ENCODE data around the gene ATP5F1E. TPM values are rescaled to one million over a fixed set of nuclear protein-coding genes. Genes with fewer than 3 reads are reported as not detected.

Gene ATP5F1E
- total RNA-seq, 1 donor from 2014 or later, result 59.7 TPM

- H3K4me1 ChIP-seq, result peaks cover under 1% of the 10 kb centered on the region
- H3K27ac ChIP-seq, result peak overlapping the region; percentile 56
- H3K9me3 ChIP-seq, result no peaks in the 10 kb centered on the region
- ATAC-seq (no peak), DNase-seq (no peak)
- intact Hi-C loops (cut with DNase I), result no loop called here
- no peak overlapping the region for H3K4me3 ChIP-seq
- no peaks in the 10 kb centered on the region for H3K36me3 ChIP-seq
- H3K27me3 ChIP-seq, result no peaks in the 10 kb centered on the region
- TF ChIP-seq CTCF (IDR thresholded peaks at IDR 0.05), result no peak
Observed at GRCh38 chr20:59048681-59049030, 16.5 kb upstream of the ATP5F1E start.

- DNase-seq, result no peak
- H3K36me3 ChIP-seq, result no peaks in the 10 kb centered on the region
- no peaks in the 10 kb centered on the region for H3K27me3 ChIP-seq
- H3K4me1 ChIP-seq, result peaks cover 6% of the 10 kb centered on the region
- no peak for TF ChIP-seq CTCF (IDR thresholded peaks at IDR 0.05)
- H3K9me3 ChIP-seq, result no peaks in the 10 kb centered on the region
- peak; percentile 95 for ATAC-seq
- H3K27ac ChIP-seq, result peak overlapping the region; percentile 67
- no peak overlapping the region for H3K4me3 ChIP-seq
- intact Hi-C loops (cut with DNase I), result no loop called here
Observed at GRCh38 chr20:59047938-59048680, 16.0 kb upstream of the ATP5F1E start.

GRCh38 chr20:59046862-59047261, 14.7 kb upstream of the ATP5F1E start:
- DNase-seq, result no peak
- Histone ChIP-seq H3K9me3 (no peaks in the 10 kb centered on the region), H3K36me3 (no peaks in the 10 kb centered on the region), H3K27me3 (no peaks in the 10 kb centered on the region), H3K27ac (no peak overlapping the region), H3K4me1 (peaks cover 10% of the 10 kb centered on the region), H3K4me3 (no peak overlapping the region)
- intact Hi-C loops (cut with DNase I), result no loop called here
- no peak for TF ChIP-seq CTCF (IDR thresholded peaks at IDR 0.05)
- ATAC-seq, result no peak

GRCh38 chr20:59044796-59045195, 12.7 kb upstream of the ATP5F1E start:
- Histone ChIP-seq H3K27ac (no peak overlapping the region), H3K4me3 (no peak overlapping the region), H3K36me3 (no peaks in the 10 kb centered on the region), H3K4me1 (peaks cover 27% of the 10 kb centered on the region), H3K27me3 (no peaks in the 10 kb centered on the region), H3K9me3 (no peaks in the 10 kb centered on the region)
- DNase-seq, result no peak
- ATAC-seq, result no peak
- no peak for TF ChIP-seq CTCF (IDR thresholded peaks at IDR 0.05)
- intact Hi-C loops (cut with DNase I), result no loop called here

- ATAC-seq, result no peak
- no peak for TF ChIP-seq CTCF (IDR thresholded peaks at IDR 0.05)
- no peak for DNase-seq
- H3K9me3 ChIP-seq, result no peaks in the 10 kb centered on the region
- intact Hi-C loops (cut with DNase I), result no loop called here
- H3K36me3 ChIP-seq, result no peaks in the 10 kb centered on the region
- H3K27me3 ChIP-seq, result no peaks in the 10 kb centered on the region
- H3K4me3 ChIP-seq, result no peak overlapping the region
- peaks cover 32% of the 10 kb centered on the region for H3K4me1 ChIP-seq
- H3K27ac ChIP-seq, result peak overlapping the region; percentile 81
Observed at GRCh38 chr20:59044295-59044694, 12.2 kb upstream of the ATP5F1E start.

GRCh38 chr20:59043698-59044097, 11.6 kb upstream of the ATP5F1E start:
- ATAC-seq, result no peak
- intact Hi-C loops (cut with DNase I), result no loop called here
- Histone ChIP-seq H3K4me1 (peaks cover 35% of the 10 kb centered on the region), H3K4me3 (no peak overlapping the region), H3K36me3 (no peaks in the 10 kb centered on the region), H3K27me3 (no peaks in the 10 kb centered on the region), H3K9me3 (no peaks in the 10 kb centered on the region), H3K27ac (peak overlapping the region; percentile 81)
- no peak for TF ChIP-seq CTCF (IDR thresholded peaks at IDR 0.05)
- no peak for DNase-seq

All from upper lobe of right lung (tissue), 1 donor.